IPS-NIHi11 (cell line): Measurements from ENCODE around the gene CTSW.

ENCODE experiments used
- DNase-seq: peaks from one replicate; pipeline ENCODE4 v3.0.0; 2012; ENCODE audit warnings: mixed read lengths, low spot score

Gene CTSW

GRCh38 chr11:65931773-65932557, 52.3 kb downstream of the CTSW start:
- DNase-seq, result no peak

GRCh38 chr11:65932558-65932919, 52.9 kb downstream of the CTSW start:
- DNase-seq, result no peak
